ENCODE data around the gene DYSF. TPM values are rescaled to one million over a fixed set of nuclear protein-coding genes. Genes with fewer than 3 reads are reported as not detected.
"Not testable (repeated sequence)": the region's sequence is repeated elsewhere in the genome, so short reads cannot be mapped to it uniquely, and the experiment has no call there.

DYSF gene
- polyA plus RNA-seq, 3 donors from 2014 or later = 3.4 to 5.0 (median 4.2) TPM

- DNase-seq = no peak
- Mint-ChIP-seq H3K27me3 (ENCODE audit: low read depth in 3 of 3) (peaks cover 5 to 7% (median 7%) of the 10 kb centered on the region in 3 donors), H3K36me3 (no peaks in the 10 kb centered on the region), H3K9me3 (no peaks in the 10 kb centered on the region), H3K4me3 (no peak overlapping the region), H3K27ac (no peak overlapping the region), H3K4me1 (no peaks in the 10 kb centered on the region)
Measured at GRCh38 chr2:71484354-71484753, 31.0 kb downstream of the DYSF start.

GRCh38 chr2:71486881-71487640, 33.7 kb downstream of the DYSF start:
- no peak for DNase-seq
- Mint-ChIP-seq H3K9me3 (no peaks in the 10 kb centered on the region), H3K4me3 (no peak overlapping the region), H3K27me3 (ENCODE audit: low read depth in 3 of 3) (peaks cover 3 to 7% (median 6%) of the 10 kb centered on the region in 3 donors), H3K4me1 (no peaks in the 10 kb centered on the region), H3K27ac (no peak overlapping the region), H3K36me3 (no peaks in the 10 kb centered on the region)

GRCh38 chr2:71491551-71491950, 38.2 kb downstream of the DYSF start:
- H3K4me3 Mint-ChIP-seq; H3K27ac Mint-ChIP-seq; DNase-seq; H3K27me3 Mint-ChIP-seq (ENCODE audit: low read depth in 3 of 3); H3K4me1 Mint-ChIP-seq; H3K36me3 Mint-ChIP-seq; H3K9me3 Mint-ChIP-seq: not testable (repeated sequence)

- peaks cover 3 to 8% (median 5%) of the 10 kb centered on the region in 3 donors for H3K27me3 Mint-ChIP-seq (ENCODE audit: low read depth in 3 of 3)
- no peak overlapping the region for H3K27ac Mint-ChIP-seq
- H3K9me3 Mint-ChIP-seq = no peaks in the 10 kb centered on the region
- no peaks in the 10 kb centered on the region for H3K4me1 Mint-ChIP-seq
- no peaks in the 10 kb centered on the region for H3K36me3 Mint-ChIP-seq
- DNase-seq = no peak
- H3K4me3 Mint-ChIP-seq = no peak overlapping the region
Measured at GRCh38 chr2:71492112-71492511, 38.8 kb downstream of the DYSF start.

GRCh38 chr2:71494091-71494490, 40.7 kb downstream of the DYSF start:
- no peaks in the 10 kb centered on the region for H3K9me3 Mint-ChIP-seq
- no peak overlapping the region for H3K27ac Mint-ChIP-seq
- no peaks in the 10 kb centered on the region for H3K36me3 Mint-ChIP-seq
- no peaks in the 10 kb centered on the region for H3K4me1 Mint-ChIP-seq
- DNase-seq = no peak
- H3K4me3 Mint-ChIP-seq = no peak overlapping the region
- peaks cover 3 to 5% (median 3%) of the 10 kb centered on the region in 3 donors for H3K27me3 Mint-ChIP-seq (ENCODE audit: low read depth in 3 of 3)

GRCh38 chr2:71494523-71495155, 41.3 kb downstream of the DYSF start:
- peaks cover 3 to 7% (median 5%) of the 10 kb centered on the region in 3 donors for H3K27me3 Mint-ChIP-seq (ENCODE audit: low read depth in 3 of 3)

GRCh38 chr2:71496156-71496770, 42.9 kb downstream of the DYSF start:
- no peaks in the 10 kb centered on the region for H3K9me3 Mint-ChIP-seq
- H3K4me3 Mint-ChIP-seq = no peak overlapping the region
- peaks cover 2 to 5% (median 5%) of the 10 kb centered on the region in 3 donors for H3K27me3 Mint-ChIP-seq (ENCODE audit: low read depth in 3 of 3)
- H3K27ac Mint-ChIP-seq = no peak overlapping the region
- H3K4me1 Mint-ChIP-seq = no peaks in the 10 kb centered on the region
- DNase-seq = no peak
- no peaks in the 10 kb centered on the region for H3K36me3 Mint-ChIP-seq

More at GRCh38 chr2:71494523-71495155, 41.3 kb downstream of the DYSF start:
- no peak overlapping the region for H3K4me3 Mint-ChIP-seq
- H3K36me3 Mint-ChIP-seq = no peaks in the 10 kb centered on the region
- H3K4me1 Mint-ChIP-seq = no peaks in the 10 kb centered on the region
- no peak overlapping the region for H3K27ac Mint-ChIP-seq
- no peaks in the 10 kb centered on the region for H3K9me3 Mint-ChIP-seq
- DNase-seq = no peak

GRCh38 chr2:71498261-71498701, 44.9 kb downstream of the DYSF start:
- H3K4me1 Mint-ChIP-seq = no peaks in the 10 kb centered on the region
- no peaks in the 10 kb centered on the region for H3K9me3 Mint-ChIP-seq
- no peak overlapping the region for H3K4me3 Mint-ChIP-seq
- no peak overlapping the region for H3K27ac Mint-ChIP-seq
- DNase-seq = no peak
- peaks cover 2 to 5% (median 2%) of the 10 kb centered on the region in 3 donors for H3K27me3 Mint-ChIP-seq (ENCODE audit: low read depth in 3 of 3)
- H3K36me3 Mint-ChIP-seq = no peaks in the 10 kb centered on the region

GRCh38 chr2:71499691-71500090, 46.3 kb downstream of the DYSF start:
- Mint-ChIP-seq H3K36me3 (no peaks in the 10 kb centered on the region), H3K4me3 (no peak overlapping the region), H3K27ac (no peak overlapping the region), H3K27me3 (ENCODE audit: low read depth in 3 of 3) (peaks cover 0 to 5% (median 3%) of the 10 kb centered on the region in 3 donors), H3K4me1 (no peaks in the 10 kb centered on the region), H3K9me3 (no peaks in the 10 kb centered on the region)
- no peak for DNase-seq

- no peak for DNase-seq
- peak overlapping the region in 1 of 6 donors; percentile 56 for H3K27ac Mint-ChIP-seq
- H3K36me3 Mint-ChIP-seq = no peaks in the 10 kb centered on the region
- no peaks in the 10 kb centered on the region for H3K9me3 Mint-ChIP-seq
- no peak overlapping the region for H3K4me3 Mint-ChIP-seq
- no peaks in the 10 kb centered on the region for H3K4me1 Mint-ChIP-seq
- H3K27me3 Mint-ChIP-seq (ENCODE audit: low read depth in 3 of 3) = peaks cover 0 to 5% (median 4%) of the 10 kb centered on the region in 3 donors
Measured at GRCh38 chr2:71500426-71501079, 47.2 kb downstream of the DYSF start.

- no peaks in the 10 kb centered on the region for H3K9me3 Mint-ChIP-seq
- no peak for DNase-seq
- no peak overlapping the region for H3K4me3 Mint-ChIP-seq
- no peak overlapping the region for H3K27ac Mint-ChIP-seq
- no peaks in the 10 kb centered on the region for H3K4me1 Mint-ChIP-seq
- H3K36me3 Mint-ChIP-seq = no peaks in the 10 kb centered on the region
- peaks cover 1 to 4% (median 2%) of the 10 kb centered on the region in 3 donors for H3K27me3 Mint-ChIP-seq (ENCODE audit: low read depth in 3 of 3)
Measured at GRCh38 chr2:71502941-71503738, 49.8 kb downstream of the DYSF start.

GRCh38 chr2:71503837-71504236, 50.5 kb downstream of the DYSF start:
- Mint-ChIP-seq H3K36me3 (no peaks in the 10 kb centered on the region), H3K27ac (no peak overlapping the region), H3K9me3 (no peaks in the 10 kb centered on the region), H3K27me3 (ENCODE audit: low read depth in 3 of 3) (peaks cover 1 to 4% (median 4%) of the 10 kb centered on the region in 3 donors), H3K4me1 (no peaks in the 10 kb centered on the region), H3K4me3 (no peak overlapping the region)
- no peak for DNase-seq

GRCh38 chr2:71504611-71505010, 51.2 kb downstream of the DYSF start:
- no peak for DNase-seq
- Mint-ChIP-seq H3K4me1 (no peaks in the 10 kb centered on the region), H3K9me3 (no peaks in the 10 kb centered on the region), H3K27me3 (ENCODE audit: low read depth in 3 of 3) (peaks cover under 1 to 4% (median 1%) of the 10 kb centered on the region in 3 donors), H3K27ac (no peak overlapping the region), H3K4me3 (no peak overlapping the region), H3K36me3 (no peaks in the 10 kb centered on the region)
